D721Med (cell line): ENCODE data around the gene SPOCK1.
"Not testable (repeated sequence)": the region's sequence is repeated elsewhere in the genome, so short reads cannot be mapped to it uniquely, and the experiment has no call there.

Source experiments
- DNase-seq: peaks from one replicate; pipeline ENCODE4 v3.0.0; 2011; ENCODE audit warnings: low spot score; ENCODE audit not compliant: insufficient read length
- FAIRE-seq: peaks from 2 replicates; lab custom pipeline; 2011; peaks lifted over from hg19 to GRCh38; lab: Jason Lieb, UNC
- CTCF ChIP-seq: IDR thresholded peaks from 2 replicates; pipeline ENCODE4 v1.5.1; 2012; ENCODE audit warnings: mild to moderate bottlenecking, control low read depth; ENCODE audit not compliant: insufficient read depth; ENCODE audit errors: missing control alignments

Gene SPOCK1

GRCh38 chr5:137498736-137499505 lies at the start of gene SPOCK1:
Gene SPOCK1 (minus strand): TSS chr5:137499326.
- peak; percentile 80 for DNase-seq
- FAIRE-seq: no peak
- peak; percentile 69 for TF ChIP-seq CTCF

GRCh38 chr5:137545956-137546355 lies 46.8 kb upstream of the SPOCK1 start:
- no peak for TF ChIP-seq CTCF
- FAIRE-seq: no peak

GRCh38 chr5:137535449-137535848 lies 36.3 kb upstream of the SPOCK1 start:
- DNase-seq, FAIRE-seq: not testable (repeated sequence)

More at GRCh38 chr5:137545956-137546355, 46.8 kb upstream of the SPOCK1 start:
- DNase-seq: no peak

- DNase-seq: no peak
- no peak for TF ChIP-seq CTCF
- no peak for FAIRE-seq
Measured at GRCh38 chr5:137533963-137534362, 34.8 kb upstream of the SPOCK1 start.

GRCh38 chr5:137531266-137531665 lies 32.1 kb upstream of the SPOCK1 start:
- no peak for TF ChIP-seq CTCF
- no peak for FAIRE-seq
- no peak for DNase-seq

- FAIRE-seq: no peak
- DNase-seq: no peak
- no peak for TF ChIP-seq CTCF
Measured at GRCh38 chr5:137521246-137521645, 22.1 kb upstream of the SPOCK1 start.

- no peak for DNase-seq
- TF ChIP-seq CTCF: no peak
- FAIRE-seq: no peak
Measured at GRCh38 chr5:137516961-137517360, 17.8 kb upstream of the SPOCK1 start.
